IMR-90 (cell line): Measurements from ENCODE around the gene LRRC37A3.
"Not testable (repeated sequence)": the region's sequence is repeated elsewhere in the genome, so short reads cannot be mapped to it uniquely, and the experiment has no call there.

ENCODE experiments used
- BHLHE40 ChIP-seq: fragments of 150-350 bp; IDR thresholded peaks from 2 replicates; pipeline ENCODE4 v1.6.1; 2016; ENCODE audit warnings: mild to moderate bottlenecking, low read depth, low read length
- CEBPB ChIP-seq: IDR thresholded peaks from 2 replicates; pipeline ENCODE4 v1.6.1; 2012; ENCODE audit warnings: low read depth, low read length, improper control_type of control experiment
- CHD1 ChIP-seq: IDR thresholded peaks from 2 replicates; pipeline ENCODE4 v1.6.1; 2012; ENCODE audit warnings: low read depth, low read length, improper control_type of control experiment
- CTCF ChIP-seq: conservative IDR thresholded peaks from 2 replicates; pipeline ENCODE4 v1.5.1; 2012; ENCODE audit warnings: mild to moderate bottlenecking, low read depth, low read length, improper control_type of control experiment
- FOS ChIP-seq: fragments of 150-350 bp; IDR thresholded peaks from 2 replicates; pipeline ENCODE4 v1.6.1; 2016; ENCODE audit warnings: low read depth, low read length
- MAFK ChIP-seq: IDR thresholded peaks from 2 replicates; pipeline ENCODE4 v1.6.1; 2012; ENCODE audit warnings: low read depth, low read length, improper control_type of control experiment
- POLR2A ChIP-seq: IDR thresholded peaks from 2 replicates; pipeline ENCODE4 v1.6.1; 2012; ENCODE audit warnings: mild to moderate bottlenecking, low read depth, low read length
- RAD21 ChIP-seq: IDR thresholded peaks from 2 replicates; pipeline ENCODE4 v1.6.1; 2012; ENCODE audit warnings: low read length, improper control_type of control experiment
- RFX5 ChIP-seq: IDR thresholded peaks from 2 replicates; pipeline ENCODE4 v1.8.0; 2012; ENCODE audit warnings: low read depth, mild to moderate bottlenecking, low read length, moderate library complexity
- SMC3 ChIP-seq: fragments of 150-350 bp; IDR thresholded peaks from 2 replicates; pipeline ENCODE4 v1.6.1; 2016; ENCODE audit warnings: low read depth, mild to moderate bottlenecking, antibody characterized with exemption, low read length, moderate library complexity
- TF ChIP-seq, protein P1 (sequence below): fragments of 150-350 bp; IDR thresholded peaks from 2 replicates; pipeline ENCODE4 v1.6.1; 2016; ENCODE audit warnings: low read depth, mild to moderate bottlenecking, low read length, moderate library complexity, borderline replicate concordance

DNA sequence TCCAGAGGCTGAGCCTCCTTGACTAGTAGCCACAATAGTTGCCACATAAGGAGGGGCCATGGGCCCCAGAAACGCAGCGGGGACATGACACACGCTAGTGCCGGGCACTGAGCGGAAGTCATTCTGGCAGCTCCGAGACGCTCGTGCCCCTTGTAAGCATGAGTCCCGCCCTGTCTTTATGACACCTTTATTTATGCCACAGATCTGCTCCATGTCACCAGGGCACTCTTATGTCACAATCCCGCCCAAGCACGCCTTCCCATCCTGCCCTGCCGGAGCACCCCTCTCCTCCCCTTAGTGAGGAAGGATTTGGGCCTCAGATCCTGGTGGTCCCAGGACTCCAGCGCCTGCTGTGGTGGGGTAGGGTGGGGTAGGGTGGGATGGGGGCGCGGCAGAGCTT is 22.1 kb downstream of the LRRC37A3 start:
- TF ChIP-seq MAFK, CTCF, BHLHE40, RFX5, CEBPB, CHD1, POLR2A, SMC3, FOS, RAD21: not testable (repeated sequence)
- TF ChIP-seq, protein P1, sequence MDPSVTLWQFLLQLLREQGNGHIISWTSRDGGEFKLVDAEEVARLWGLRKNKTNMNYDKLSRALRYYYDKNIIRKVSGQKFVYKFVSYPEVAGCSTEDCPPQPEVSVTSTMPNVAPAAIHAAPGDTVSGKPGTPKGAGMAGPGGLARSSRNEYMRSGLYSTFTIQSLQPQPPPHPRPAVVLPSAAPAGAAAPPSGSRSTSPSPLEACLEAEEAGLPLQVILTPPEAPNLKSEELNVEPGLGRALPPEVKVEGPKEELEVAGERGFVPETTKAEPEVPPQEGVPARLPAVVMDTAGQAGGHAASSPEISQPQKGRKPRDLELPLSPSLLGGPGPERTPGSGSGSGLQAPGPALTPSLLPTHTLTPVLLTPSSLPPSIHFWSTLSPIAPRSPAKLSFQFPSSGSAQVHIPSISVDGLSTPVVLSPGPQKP, result not testable (repeated sequence)
